Astrocyte of the cerebellum (primary cell): ENCODE results near the gene AGAP1.

ENCODE experiments used
- DNase-seq: peaks from one replicate; pipeline ENCODE4 v3.0.0-alpha.2; 2011; ENCODE audit warnings: low read depth
- H3K4me3 ChIP-seq: 2 replicates; pipeline ENCODE4 v1.5.1; 2011; ENCODE audit warnings: mild to moderate bottlenecking, low read depth, low read length, moderate library complexity
- in situ Hi-C: cut with HindIII; loops from 2 replicates; pipeline ENCODE4 v1.10.0; 2017; ENCODE audit warnings: low sequenced_read_pairs
- TF ChIP-seq, protein P1 (sequence below): IDR thresholded peaks from 2 replicates; pipeline ENCODE4 v1.5.1; 2012; ENCODE audit warnings: low read length, low read depth, moderate library complexity, mild to moderate bottlenecking; ENCODE audit errors: missing control alignments

AGAP1 gene

DNA sequence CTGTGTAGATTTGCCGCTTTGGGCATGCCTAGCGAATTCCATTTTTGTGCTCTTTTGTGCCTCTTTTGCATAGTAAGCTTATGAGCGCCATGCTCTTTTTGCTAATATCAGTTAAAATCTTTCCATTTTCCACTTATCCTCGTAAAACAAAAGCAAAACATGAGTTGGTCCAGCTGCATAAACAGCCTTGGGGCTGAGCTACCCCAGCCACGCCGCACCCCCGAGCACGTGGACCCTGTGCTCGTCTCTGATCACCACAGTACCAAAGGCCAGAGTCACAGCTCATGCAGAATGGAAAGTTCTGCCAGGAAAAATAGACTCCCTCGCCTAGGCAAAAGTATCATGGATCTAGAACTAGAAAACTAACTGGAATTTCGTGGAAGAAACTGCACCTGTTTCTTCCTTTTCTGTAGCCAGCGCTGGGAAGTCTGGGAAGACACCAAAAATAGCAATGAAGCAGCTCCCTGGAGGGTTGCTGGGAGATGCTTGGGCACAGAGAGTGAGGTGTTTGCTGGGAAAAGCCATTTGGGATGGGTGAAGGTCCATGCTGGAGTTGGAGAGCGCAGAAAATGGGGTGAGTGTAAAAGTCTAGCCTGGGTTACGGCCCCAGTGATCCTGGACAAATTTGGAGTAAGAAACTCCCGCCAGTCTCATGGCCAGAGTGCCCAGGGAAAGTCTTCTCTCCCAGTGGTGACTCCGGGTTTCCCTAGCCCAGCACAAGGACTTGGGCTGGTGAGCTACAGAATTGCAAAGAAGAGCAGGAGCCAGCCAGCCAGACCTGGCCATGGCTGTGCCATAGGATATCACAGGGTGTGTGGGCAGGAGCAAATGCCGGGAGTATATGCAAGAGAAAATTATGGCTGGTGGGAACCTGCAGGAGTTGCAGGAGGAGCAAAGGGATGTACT is 456.0 kb downstream of the AGAP1 start:
- no peak overlapping the region for H3K4me3 ChIP-seq
- no peak for DNase-seq
- TF ChIP-seq, protein P1, sequence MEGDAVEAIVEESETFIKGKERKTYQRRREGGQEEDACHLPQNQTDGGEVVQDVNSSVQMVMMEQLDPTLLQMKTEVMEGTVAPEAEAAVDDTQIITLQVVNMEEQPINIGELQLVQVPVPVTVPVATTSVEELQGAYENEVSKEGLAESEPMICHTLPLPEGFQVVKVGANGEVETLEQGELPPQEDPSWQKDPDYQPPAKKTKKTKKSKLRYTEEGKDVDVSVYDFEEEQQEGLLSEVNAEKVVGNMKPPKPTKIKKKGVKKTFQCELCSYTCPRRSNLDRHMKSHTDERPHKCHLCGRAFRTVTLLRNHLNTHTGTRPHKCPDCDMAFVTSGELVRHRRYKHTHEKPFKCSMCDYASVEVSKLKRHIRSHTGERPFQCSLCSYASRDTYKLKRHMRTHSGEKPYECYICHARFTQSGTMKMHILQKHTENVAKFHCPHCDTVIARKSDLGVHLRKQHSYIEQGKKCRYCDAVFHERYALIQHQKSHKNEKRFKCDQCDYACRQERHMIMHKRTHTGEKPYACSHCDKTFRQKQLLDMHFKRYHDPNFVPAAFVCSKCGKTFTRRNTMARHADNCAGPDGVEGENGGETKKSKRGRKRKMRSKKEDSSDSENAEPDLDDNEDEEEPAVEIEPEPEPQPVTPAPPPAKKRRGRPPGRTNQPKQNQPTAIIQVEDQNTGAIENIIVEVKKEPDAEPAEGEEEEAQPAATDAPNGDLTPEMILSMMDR, result no peak
- in situ Hi-C loops, result no loop called here

DNA sequence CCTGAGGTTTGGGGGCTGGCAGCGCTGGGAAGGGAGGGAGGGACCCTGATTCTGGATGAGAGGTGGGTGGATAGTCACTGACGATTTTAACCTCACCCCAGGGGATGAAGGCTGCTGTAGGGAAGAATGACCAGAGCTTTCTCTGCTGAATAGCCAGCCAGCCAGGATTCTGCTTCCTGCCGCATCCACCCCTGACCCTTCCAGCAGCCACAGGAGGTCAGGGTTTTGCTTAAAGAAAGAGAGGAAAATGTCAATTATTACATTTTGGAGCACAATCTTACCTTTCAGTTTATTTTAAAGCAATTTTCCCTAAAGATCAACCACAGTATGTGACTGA is 456.6 kb downstream of the AGAP1 start:
- H3K4me3 ChIP-seq, result no peak overlapping the region
- TF ChIP-seq, protein P1, result no peak
- in situ Hi-C loops, result no loop called here
- DNase-seq, result no peak

DNA sequence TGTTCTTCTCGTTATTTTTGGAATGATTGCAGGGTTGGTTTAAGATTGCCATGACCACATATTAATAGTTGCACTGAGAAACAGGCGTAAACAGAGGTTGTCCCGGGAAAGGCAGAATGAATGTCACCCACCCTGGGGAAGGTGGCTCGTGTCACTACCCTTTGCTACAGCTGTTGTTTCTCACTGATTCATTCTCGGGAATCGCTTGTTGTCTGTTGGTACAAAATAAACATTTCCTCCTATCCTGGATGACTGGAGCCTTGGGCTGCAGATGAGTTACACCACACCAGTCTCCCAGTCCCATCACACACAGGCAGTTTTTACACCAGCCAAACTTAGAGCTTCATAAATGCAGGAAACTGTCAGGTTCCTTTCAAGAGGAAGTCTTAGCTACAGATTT is 457.6 kb downstream of the AGAP1 start:
- in situ Hi-C loops, result no loop called here

DNA sequence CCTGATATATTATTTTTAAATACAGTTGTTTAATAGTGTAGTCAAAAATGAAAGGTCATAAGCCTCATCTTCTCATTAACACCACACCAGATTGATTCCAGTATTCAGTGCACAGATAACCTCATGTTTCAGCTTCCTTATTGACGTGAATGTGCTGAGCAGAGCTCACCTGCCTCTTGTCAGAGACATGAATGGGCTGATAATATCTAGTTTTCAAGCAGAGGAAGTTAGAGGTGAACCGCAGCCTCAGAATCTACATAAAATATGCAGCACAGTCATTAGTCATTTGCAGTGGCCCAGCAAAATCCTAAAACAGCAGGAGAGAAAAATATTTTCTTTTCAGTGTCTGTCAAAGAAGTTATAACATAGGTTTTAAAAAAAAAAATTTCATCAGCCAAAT is 458.1 kb downstream of the AGAP1 start:
- TF ChIP-seq, protein P1, result no peak
- DNase-seq, result no peak
- in situ Hi-C loops, result no loop called here
- H3K4me3 ChIP-seq, result no peak overlapping the region

More for the DNA sequence above, 457.6 kb downstream of the AGAP1 start:
- DNase-seq, result no peak
- TF ChIP-seq, protein P1, result no peak
- H3K4me3 ChIP-seq, result no peak overlapping the region

DNA sequence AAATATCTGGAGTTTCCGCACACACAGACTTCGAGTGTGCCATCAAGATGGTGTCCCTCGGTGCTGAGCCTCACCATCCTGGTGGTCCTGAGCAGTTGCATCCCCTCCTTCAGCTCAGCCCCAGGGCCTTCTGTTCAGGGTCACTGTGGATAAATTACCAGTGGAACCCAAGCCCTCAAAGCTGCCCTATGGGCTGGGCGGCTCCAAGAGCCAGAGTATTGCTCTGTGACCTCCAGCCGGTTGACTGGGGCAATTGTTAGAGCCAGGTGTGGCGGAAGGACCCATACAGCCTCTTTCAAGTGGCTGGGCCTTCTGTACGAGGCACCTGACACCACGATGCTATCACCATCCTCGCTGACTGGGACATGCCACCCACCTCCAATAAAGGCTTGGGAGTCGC is 458.9 kb downstream of the AGAP1 start:
- no peak overlapping the region for H3K4me3 ChIP-seq
- no peak for DNase-seq
- in situ Hi-C loops, result no loop called here
- TF ChIP-seq, protein P1, result no peak

DNA sequence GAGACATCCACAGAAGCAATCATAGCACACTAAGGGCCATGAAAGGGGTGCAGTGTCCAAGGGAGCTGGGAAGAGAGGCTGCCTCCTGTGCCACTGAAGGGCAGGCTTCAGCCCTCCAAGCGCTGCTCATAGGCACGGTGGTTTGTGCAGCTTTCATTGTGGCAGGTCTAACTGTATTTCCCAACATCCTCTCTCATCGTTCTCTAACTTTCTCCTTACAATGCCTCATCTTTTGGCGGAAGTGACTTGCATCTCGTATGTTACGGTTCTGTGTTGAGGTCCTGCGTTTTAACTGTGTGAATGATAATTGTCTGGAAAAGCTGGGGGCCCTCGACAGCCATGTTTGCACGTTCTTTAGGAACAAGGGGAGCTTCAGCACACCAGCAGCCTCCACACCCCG is 460.4 kb downstream of the AGAP1 start:
- DNase-seq, result no peak
- TF ChIP-seq, protein P1, result no peak
- in situ Hi-C loops, result no loop called here

More for the DNA sequence above, 460.4 kb downstream of the AGAP1 start:
- no peak overlapping the region for H3K4me3 ChIP-seq
